Measurements from ENCODE around the gene PACS2. TPM values are rescaled to one million over a fixed set of nuclear protein-coding genes. Genes with fewer than 3 reads are reported as not detected.
"Not testable (repeated sequence)": the region's sequence is repeated elsewhere in the genome, so short reads cannot be mapped to it uniquely, and the experiment has no call there.

The PACS2 gene
- total RNA-seq, 2 experiments from 2014 or later: 57.7 to 61.5 TPM

DNA sequence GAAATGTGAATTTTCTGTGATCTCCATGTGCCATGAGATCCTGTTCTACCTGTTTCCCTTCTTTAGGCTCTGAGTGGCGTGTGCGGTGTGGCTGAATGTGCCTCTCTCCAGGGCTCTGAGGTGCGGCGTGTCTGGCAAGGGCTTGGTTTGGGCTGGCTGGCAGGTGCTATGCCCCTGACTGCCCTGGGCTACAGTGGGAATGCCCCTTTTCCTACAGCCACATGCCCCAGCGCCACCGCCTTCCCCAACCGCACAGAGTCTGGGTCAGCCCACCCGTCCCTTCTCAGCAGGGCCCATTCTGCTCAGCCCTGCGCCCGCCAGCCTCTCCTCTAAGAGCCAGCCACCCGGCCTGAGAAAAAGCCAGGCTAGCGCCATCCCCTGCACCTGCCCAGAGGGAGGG, 41.5 kb upstream of the PACS2 start:
- ATAC-seq (ENCODE audit: poor library complexity): no peak
- CTCF ChIA-PET: no interaction called here
- TF ChIP-seq, protein P1, sequence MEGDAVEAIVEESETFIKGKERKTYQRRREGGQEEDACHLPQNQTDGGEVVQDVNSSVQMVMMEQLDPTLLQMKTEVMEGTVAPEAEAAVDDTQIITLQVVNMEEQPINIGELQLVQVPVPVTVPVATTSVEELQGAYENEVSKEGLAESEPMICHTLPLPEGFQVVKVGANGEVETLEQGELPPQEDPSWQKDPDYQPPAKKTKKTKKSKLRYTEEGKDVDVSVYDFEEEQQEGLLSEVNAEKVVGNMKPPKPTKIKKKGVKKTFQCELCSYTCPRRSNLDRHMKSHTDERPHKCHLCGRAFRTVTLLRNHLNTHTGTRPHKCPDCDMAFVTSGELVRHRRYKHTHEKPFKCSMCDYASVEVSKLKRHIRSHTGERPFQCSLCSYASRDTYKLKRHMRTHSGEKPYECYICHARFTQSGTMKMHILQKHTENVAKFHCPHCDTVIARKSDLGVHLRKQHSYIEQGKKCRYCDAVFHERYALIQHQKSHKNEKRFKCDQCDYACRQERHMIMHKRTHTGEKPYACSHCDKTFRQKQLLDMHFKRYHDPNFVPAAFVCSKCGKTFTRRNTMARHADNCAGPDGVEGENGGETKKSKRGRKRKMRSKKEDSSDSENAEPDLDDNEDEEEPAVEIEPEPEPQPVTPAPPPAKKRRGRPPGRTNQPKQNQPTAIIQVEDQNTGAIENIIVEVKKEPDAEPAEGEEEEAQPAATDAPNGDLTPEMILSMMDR (IDR thresholded peaks at IDR 0.05): no peak
- Mint-ChIP-seq H3K27ac (no peak overlapping the region), H3K9me3 (no peaks in the 10 kb centered on the region), H3K4me3 (no peak overlapping the region), H3K27me3 (no peaks in the 10 kb centered on the region), H3K4me1 (ENCODE audit: low read depth) (no peaks in the 10 kb centered on the region), H3K36me3 (ENCODE audit: low read depth) (peaks cover 12% of the 10 kb centered on the region)
- H3K9me3 ChIP-seq (ENCODE audit: control insufficient read depth in 1 of 2, insufficient read depth in 1 of 2, low read length in 2 of 2): no peaks in the 10 kb centered on the region
- POLR2A ChIA-PET: no interaction called here
- no peak overlapping the region for H3K27ac ChIP-seq (ENCODE audit: low read depth in 1 of 2, low read length in 2 of 2)
- H3K4me1 ChIP-seq (ENCODE audit: insufficient read depth, low read length): no peaks in the 10 kb centered on the region
- intact Hi-C loops (cut with DNase I, micrococcal nuclease): no loop called here
- DNase-seq: no peak
- no peaks in the 10 kb centered on the region for H3K27me3 ChIP-seq (ENCODE audit: control insufficient read depth in 1 of 2, insufficient read depth in 2 of 2, low read length in 2 of 2)
- no peak overlapping the region for H3K4me3 ChIP-seq (ENCODE audit: low read length)
- peaks cover 4% of the 10 kb centered on the region for H3K36me3 ChIP-seq (ENCODE audit: insufficient read depth, low read length)

GRCh38 chr14:105274637-105275036, 39.9 kb upstream of the PACS2 start:
- ATAC-seq (ENCODE audit: poor library complexity) (no peak), DNase-seq (no peak)
- intact Hi-C loops (cut with DNase I, micrococcal nuclease): no loop called here
- Histone ChIP-seq H3K27me3 (ENCODE audit: control insufficient read depth in 1 of 2, insufficient read depth in 2 of 2, low read length in 2 of 2) (no peaks in the 10 kb centered on the region), H3K36me3 (ENCODE audit: insufficient read depth, low read length) (peaks cover 4% of the 10 kb centered on the region), H3K4me1 (ENCODE audit: insufficient read depth, low read length) (no peaks in the 10 kb centered on the region), H3K4me3 (ENCODE audit: low read length) (no peak overlapping the region), H3K9me3 (ENCODE audit: control insufficient read depth in 1 of 2, insufficient read depth in 1 of 2, low read length in 2 of 2) (no peaks in the 10 kb centered on the region), H3K27ac (ENCODE audit: low read depth in 1 of 2, low read length in 2 of 2) (no peak overlapping the region)
- H3K9me3 Mint-ChIP-seq: no peaks in the 10 kb centered on the region
- TF ChIP-seq, protein P1 (IDR thresholded peaks at IDR 0.05): no peak
- H3K4me1 Mint-ChIP-seq (ENCODE audit: low read depth): no peaks in the 10 kb centered on the region
- no peak overlapping the region for H3K4me3 Mint-ChIP-seq
- H3K27ac Mint-ChIP-seq: no peak overlapping the region
- ChIA-PET CTCF (no interaction called here), POLR2A (no interaction called here)
- peaks cover 5% of the 10 kb centered on the region for H3K36me3 Mint-ChIP-seq (ENCODE audit: low read depth)
- no peaks in the 10 kb centered on the region for H3K27me3 Mint-ChIP-seq

DNA sequence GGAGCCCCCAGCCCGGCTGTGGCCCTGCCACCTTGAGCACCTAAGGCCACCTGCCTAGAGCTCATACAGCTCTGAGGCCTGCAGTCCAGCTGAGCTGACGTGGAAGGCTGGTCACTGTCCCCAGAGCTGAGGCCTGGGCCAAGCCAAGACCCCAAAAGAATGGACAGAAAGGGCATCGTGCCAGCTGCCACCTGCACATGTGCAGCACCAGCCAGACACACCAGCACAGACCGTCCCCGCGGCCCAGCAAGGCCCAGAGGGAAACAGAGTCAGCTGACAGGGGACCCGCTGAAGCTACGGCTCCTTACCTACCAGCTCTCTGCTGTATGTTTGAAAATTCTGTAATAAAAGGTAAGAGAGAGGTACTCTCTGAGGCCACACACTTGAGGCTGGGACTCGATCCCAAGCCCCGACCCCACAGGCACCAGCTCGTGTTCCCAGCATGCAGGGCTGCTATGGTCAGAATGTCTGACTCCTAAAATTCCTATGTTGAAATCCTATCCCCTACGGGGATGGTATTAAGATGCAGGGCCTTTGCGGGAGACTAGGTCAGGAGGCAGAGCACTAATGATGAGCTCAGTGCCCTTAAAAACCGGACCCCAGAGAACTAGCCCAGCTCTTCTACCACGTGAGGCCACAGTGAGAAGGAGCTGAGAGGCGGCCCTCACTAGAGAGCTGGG, 39.1 kb upstream of the PACS2 start:
- CTCF ChIA-PET: interaction anchor here (1.1 kb wide), 1 partner anchor 20 kb away, joined by 3 read pairs; no protein-coding TSS in a partner anchor
- H3K9me3 ChIP-seq (ENCODE audit: control insufficient read depth in 1 of 2, insufficient read depth in 1 of 2, low read length in 2 of 2): no peaks in the 10 kb centered on the region
- no peak overlapping the region for H3K4me3 Mint-ChIP-seq
- no peak overlapping the region for H3K27ac Mint-ChIP-seq
- POLR2A ChIA-PET: no interaction called here
- ATAC-seq (ENCODE audit: poor library complexity): no peak
- H3K27ac ChIP-seq (ENCODE audit: low read depth in 1 of 2, low read length in 2 of 2): no peak overlapping the region
- H3K4me1 ChIP-seq (ENCODE audit: insufficient read depth, low read length): no peaks in the 10 kb centered on the region
- no peak overlapping the region for H3K4me3 ChIP-seq (ENCODE audit: low read length)
- TF ChIP-seq, protein P1 (IDR thresholded peaks at IDR 0.05): no peak
- no peaks in the 10 kb centered on the region for H3K27me3 ChIP-seq (ENCODE audit: control insufficient read depth in 1 of 2, insufficient read depth in 2 of 2, low read length in 2 of 2)
- no peak for DNase-seq
- H3K36me3 Mint-ChIP-seq (ENCODE audit: low read depth): peaks cover 5% of the 10 kb centered on the region
- H3K27me3 Mint-ChIP-seq: no peaks in the 10 kb centered on the region
- no peaks in the 10 kb centered on the region for H3K9me3 Mint-ChIP-seq
- no peaks in the 10 kb centered on the region for H3K4me1 Mint-ChIP-seq (ENCODE audit: low read depth)
- peaks cover 10% of the 10 kb centered on the region for H3K36me3 ChIP-seq (ENCODE audit: insufficient read depth, low read length)
- intact Hi-C loops (cut with DNase I, micrococcal nuclease): no loop called here

GRCh38 chr14:105277448-105277847, 37.1 kb upstream of the PACS2 start:
- H3K4me1 ChIP-seq (ENCODE audit: insufficient read depth, low read length); POLR2A ChIA-PET; H3K4me3 Mint-ChIP-seq; H3K27ac Mint-ChIP-seq; H3K9me3 ChIP-seq (ENCODE audit: control insufficient read depth in 1 of 2, insufficient read depth in 1 of 2, low read length in 2 of 2); ATAC-seq (ENCODE audit: poor library complexity); H3K4me3 ChIP-seq (ENCODE audit: low read length); H3K9me3 Mint-ChIP-seq; CTCF ChIA-PET; H3K27me3 ChIP-seq (ENCODE audit: control insufficient read depth in 1 of 2, insufficient read depth in 2 of 2, low read length in 2 of 2); H3K27me3 Mint-ChIP-seq; intact Hi-C loops (cut with DNase I, micrococcal nuclease); DNase-seq; H3K27ac ChIP-seq (ENCODE audit: low read depth in 1 of 2, low read length in 2 of 2); H3K36me3 Mint-ChIP-seq (ENCODE audit: low read depth): not testable (repeated sequence)
- H3K36me3 ChIP-seq (ENCODE audit: insufficient read depth, low read length): peaks cover 12% of the 10 kb centered on the region
- H3K4me1 Mint-ChIP-seq (ENCODE audit: low read depth): peaks cover 10% of the 10 kb centered on the region

Measured in CD4-positive, alpha-beta T cell (primary cell).